Measurements from ENCODE around the gene HNRNPH3.
A peak's percentile ranks its signal among the peaks of the same experiment; 100 is the strongest.

The HNRNPH3 gene

DNA sequence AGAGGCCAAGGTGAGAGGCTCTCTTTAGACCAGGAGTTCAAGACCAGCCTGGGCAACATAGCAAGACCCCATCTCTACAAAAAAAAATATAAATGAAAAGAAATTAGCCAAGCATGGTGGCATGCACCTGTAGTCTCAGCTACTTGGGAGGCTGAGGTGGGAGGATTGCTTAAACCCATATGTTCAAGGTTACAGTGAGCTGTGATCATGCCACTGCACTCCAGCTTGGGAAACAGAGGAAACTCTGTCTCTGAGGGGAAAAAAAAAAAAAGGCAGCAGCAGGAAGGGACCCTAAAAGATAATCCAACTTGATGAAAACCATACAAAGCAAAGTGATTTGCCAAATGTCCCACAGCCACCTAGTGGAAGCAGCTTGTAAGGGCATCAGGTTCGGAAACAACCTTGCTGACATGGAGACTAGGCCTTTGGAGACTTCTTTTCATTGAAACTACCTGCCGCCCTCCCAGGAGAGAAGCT is 16.4 kb downstream of the HNRNPH3 start:
- no peak overlapping the region for H2AK5ac ChIP-seq (ENCODE audit: low read length)
- no peak overlapping the region for H2BK5ac ChIP-seq (ENCODE audit: low read depth, low read length, poor library complexity)
- no peak overlapping the region for H2BK12ac ChIP-seq (ENCODE audit: low read length)
- H3K14ac ChIP-seq (ENCODE audit: low read length), result no peak overlapping the region
- no peak overlapping the region for H3K4me2 ChIP-seq (ENCODE audit: low read length)
- no peaks in the 10 kb centered on the region for H3K79me1 ChIP-seq (ENCODE audit: low read length)
- H3K4me3 ChIP-seq (ENCODE audit: low read depth, low read length), result no peak overlapping the region
- no peak overlapping the region for H4K8ac ChIP-seq (ENCODE audit: low read depth, low read length)
- H3K4ac ChIP-seq (ENCODE audit: low read depth, low read length), result no peak overlapping the region
- H3K9ac ChIP-seq (ENCODE audit: low read length), result no peak overlapping the region
- H4K91ac ChIP-seq (ENCODE audit: low read depth, low read length), result no peak overlapping the region
- no peaks in the 10 kb centered on the region for H3K27me3 ChIP-seq (ENCODE audit: insufficient read depth, low read length)
- no peak overlapping the region for H2AFZ ChIP-seq (ENCODE audit: insufficient read depth, low read length, poor library complexity)
- H3K36me3 ChIP-seq (ENCODE audit: control insufficient read depth in 1 of 2, insufficient read depth in 2 of 2, low read length in 2 of 2), result peaks cover 11 to 29% of the 10 kb centered on the region in 2 experiments
- H3K79me2 ChIP-seq (ENCODE audit: control insufficient read depth, insufficient read depth, low read length, poor library complexity), result no peaks in the 10 kb centered on the region
- H4K12ac ChIP-seq (ENCODE audit: low read depth, low read length), result no peak overlapping the region
- no CpG with 5 or more reads among the region's 2 CpGs for WGBS (ENCODE audit: extremely low coverage, insufficient coverage, insufficient read length)
- H3K9me3 ChIP-seq (ENCODE audit: insufficient read depth, low read depth, low read length), result no peaks in the 10 kb centered on the region
- H2BK120ac ChIP-seq (ENCODE audit: insufficient read depth, low read length, poor library complexity), result no peak overlapping the region
- no peak overlapping the region for H3K27ac ChIP-seq (ENCODE audit: low read depth, low read length)
- DNase-seq, result peak; percentile 16 to 66
- no peak overlapping the region for H3K23ac ChIP-seq (ENCODE audit: low read length)
- H3K4me1 ChIP-seq (ENCODE audit: control insufficient read depth in 1 of 2, insufficient read depth in 2 of 2, low read length in 2 of 2), result no peaks in the 10 kb centered on the region
- no peak overlapping the region for H3K18ac ChIP-seq (ENCODE audit: low read length)

DNA sequence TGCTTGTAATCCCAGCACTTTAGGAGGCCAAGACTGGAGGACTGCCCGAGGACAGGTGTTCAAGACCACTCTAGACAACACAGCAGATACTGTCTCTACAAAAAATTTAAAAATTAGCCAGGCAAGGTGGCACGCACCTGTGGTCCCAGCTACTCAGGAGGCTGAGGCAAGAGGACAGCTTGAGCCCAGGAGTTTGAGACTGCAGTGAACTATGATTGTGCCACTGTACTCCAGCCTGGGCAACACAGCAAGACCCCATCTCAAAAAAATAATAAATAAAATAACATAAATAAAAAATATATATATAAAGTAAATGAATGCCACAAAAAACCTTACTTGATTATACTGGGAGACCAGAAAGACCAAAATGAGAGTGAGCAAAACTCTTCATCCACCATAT is 21.7 kb downstream of the HNRNPH3 start:
- Histone ChIP-seq H4K8ac (ENCODE audit: low read depth, low read length) (no peak overlapping the region), H3K79me2 (ENCODE audit: control insufficient read depth, insufficient read depth, low read length, poor library complexity) (no peaks in the 10 kb centered on the region), H3K9me3 (ENCODE audit: insufficient read depth, low read depth, low read length) (no peaks in the 10 kb centered on the region), H2AFZ (ENCODE audit: insufficient read depth, low read length, poor library complexity) (no peak overlapping the region), H2BK5ac (ENCODE audit: low read depth, low read length, poor library complexity) (no peak overlapping the region), H3K27me3 (ENCODE audit: insufficient read depth, low read length) (no peaks in the 10 kb centered on the region), H3K9ac (ENCODE audit: low read length) (no peak overlapping the region), H3K23ac (ENCODE audit: low read length) (no peak overlapping the region), H3K4me2 (ENCODE audit: low read length) (no peak overlapping the region), H2BK120ac (ENCODE audit: insufficient read depth, low read length, poor library complexity) (no peak overlapping the region), H3K18ac (ENCODE audit: low read length) (no peak overlapping the region), H3K79me1 (ENCODE audit: low read length) (no peaks in the 10 kb centered on the region), H3K36me3 (ENCODE audit: control insufficient read depth in 1 of 2, insufficient read depth in 2 of 2, low read length in 2 of 2) (peaks cover 13 to 42% of the 10 kb centered on the region in 2 experiments), H3K4me3 (ENCODE audit: low read depth, low read length) (no peak overlapping the region), H2AK5ac (ENCODE audit: low read length) (no peak overlapping the region), H3K4ac (ENCODE audit: low read depth, low read length) (no peak overlapping the region), H2BK12ac (ENCODE audit: low read length) (no peak overlapping the region), H4K91ac (ENCODE audit: low read depth, low read length) (no peak overlapping the region), H4K12ac (ENCODE audit: low read depth, low read length) (no peak overlapping the region), H3K27ac (ENCODE audit: low read depth, low read length) (no peak overlapping the region), H3K14ac (ENCODE audit: low read length) (no peak overlapping the region), H3K4me1 (ENCODE audit: control insufficient read depth in 1 of 2, insufficient read depth in 2 of 2, low read length in 2 of 2) (no peaks in the 10 kb centered on the region)
- no CpG with 5 or more reads among the region's 2 CpGs for WGBS (ENCODE audit: extremely low coverage, insufficient coverage, insufficient read length)
- no peak for DNase-seq

DNA sequence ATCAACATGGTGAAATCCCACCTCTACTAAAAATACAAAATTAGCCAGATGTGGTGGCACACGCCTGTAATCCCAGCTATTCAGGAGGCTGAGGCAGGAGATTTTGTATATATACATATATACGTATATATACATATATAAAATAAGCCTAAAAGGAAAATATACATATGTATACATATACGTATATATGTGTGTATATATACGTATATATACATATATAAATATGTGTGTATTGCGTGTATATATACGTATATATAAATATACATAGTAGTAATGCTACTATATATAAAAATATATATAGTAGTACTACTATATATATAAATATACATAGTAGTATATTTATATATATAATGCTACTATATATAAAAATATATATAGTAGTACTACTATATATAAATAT is 27.3 kb downstream of the HNRNPH3 start:
- H4K8ac ChIP-seq (ENCODE audit: low read depth, low read length), result no peak overlapping the region
- no peaks in the 10 kb centered on the region for H3K9me3 ChIP-seq (ENCODE audit: insufficient read depth, low read depth, low read length)
- peaks cover 18 to 28% of the 10 kb centered on the region in 2 experiments for H3K36me3 ChIP-seq (ENCODE audit: control insufficient read depth in 1 of 2, insufficient read depth in 2 of 2, low read length in 2 of 2)
- no peak overlapping the region for H2BK5ac ChIP-seq (ENCODE audit: low read depth, low read length, poor library complexity)
- no peak overlapping the region for H3K4me2 ChIP-seq (ENCODE audit: low read length)
- H2AFZ ChIP-seq (ENCODE audit: insufficient read depth, low read length, poor library complexity), result no peak overlapping the region
- no peak overlapping the region for H3K27ac ChIP-seq (ENCODE audit: low read depth, low read length)
- WGBS (ENCODE audit: extremely low coverage, insufficient coverage, insufficient read length), result no CpG with 5 or more reads among the region's 6 CpGs
- H3K27me3 ChIP-seq (ENCODE audit: insufficient read depth, low read length), result no peaks in the 10 kb centered on the region
- no peak overlapping the region for H3K18ac ChIP-seq (ENCODE audit: low read length)
- H3K23ac ChIP-seq (ENCODE audit: low read length), result no peak overlapping the region
- no peak overlapping the region for H2AK5ac ChIP-seq (ENCODE audit: low read length)
- H3K4me3 ChIP-seq (ENCODE audit: low read depth, low read length), result no peak overlapping the region
- H4K91ac ChIP-seq (ENCODE audit: low read depth, low read length), result no peak overlapping the region
- H3K79me1 ChIP-seq (ENCODE audit: low read length), result no peaks in the 10 kb centered on the region
- no peaks in the 10 kb centered on the region for H3K79me2 ChIP-seq (ENCODE audit: control insufficient read depth, insufficient read depth, low read length, poor library complexity)
- H3K14ac ChIP-seq (ENCODE audit: low read length), result no peak overlapping the region
- H3K4ac ChIP-seq (ENCODE audit: low read depth, low read length), result no peak overlapping the region
- no peak overlapping the region for H2BK120ac ChIP-seq (ENCODE audit: insufficient read depth, low read length, poor library complexity)
- H3K4me1 ChIP-seq (ENCODE audit: control insufficient read depth in 1 of 2, insufficient read depth in 2 of 2, low read length in 2 of 2), result no peaks in the 10 kb centered on the region
- no peak for DNase-seq
- H3K9ac ChIP-seq (ENCODE audit: low read length), result no peak overlapping the region
- H2BK12ac ChIP-seq (ENCODE audit: low read length), result no peak overlapping the region
- no peak overlapping the region for H4K12ac ChIP-seq (ENCODE audit: low read depth, low read length)

DNA sequence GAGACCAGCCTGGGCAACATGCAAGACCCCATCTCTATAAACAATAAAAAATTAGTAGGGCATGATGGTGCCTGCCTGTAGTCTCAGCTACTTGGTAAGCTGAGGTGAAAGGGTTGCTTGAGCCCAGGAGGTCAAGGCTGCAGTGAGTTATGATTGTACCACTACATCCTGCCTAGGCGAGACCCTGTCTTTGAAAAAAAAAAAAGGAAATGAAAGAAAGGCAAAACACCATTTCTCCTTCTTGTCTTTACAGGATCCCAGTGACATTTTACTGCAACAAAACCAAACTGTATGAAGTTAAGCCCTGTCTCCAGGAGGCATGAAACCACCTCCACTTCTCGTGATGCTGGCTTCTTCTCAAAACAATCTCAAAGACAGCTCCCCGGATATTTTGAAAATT is 30.7 kb downstream of the HNRNPH3 start:
- WGBS (ENCODE audit: extremely low coverage, insufficient coverage, insufficient read length), result no CpG with 5 or more reads among the region's 3 CpGs
- H3K79me2 ChIP-seq (ENCODE audit: control insufficient read depth, insufficient read depth, low read length, poor library complexity), result no peaks in the 10 kb centered on the region
- H3K4me1 ChIP-seq (ENCODE audit: control insufficient read depth in 1 of 2, insufficient read depth in 2 of 2, low read length in 2 of 2), result peaks cover 0 to 2% of the 10 kb centered on the region in 2 experiments
- no peak for DNase-seq
- no peak overlapping the region for H3K23ac ChIP-seq (ENCODE audit: low read length)
- H4K8ac ChIP-seq (ENCODE audit: low read depth, low read length), result no peak overlapping the region
- no peak overlapping the region for H2AK5ac ChIP-seq (ENCODE audit: low read length)
- no peaks in the 10 kb centered on the region for H3K27me3 ChIP-seq (ENCODE audit: insufficient read depth, low read length)
- no peak overlapping the region for H3K9ac ChIP-seq (ENCODE audit: low read length)
- H2BK12ac ChIP-seq (ENCODE audit: low read length), result no peak overlapping the region
- no peak overlapping the region for H2BK5ac ChIP-seq (ENCODE audit: low read depth, low read length, poor library complexity)
- no peak overlapping the region for H3K4me2 ChIP-seq (ENCODE audit: low read length)
- no peak overlapping the region for H2AFZ ChIP-seq (ENCODE audit: insufficient read depth, low read length, poor library complexity)
- no peak overlapping the region for H3K18ac ChIP-seq (ENCODE audit: low read length)
- H3K14ac ChIP-seq (ENCODE audit: low read length), result no peak overlapping the region
- H3K9me3 ChIP-seq (ENCODE audit: insufficient read depth, low read depth, low read length), result no peaks in the 10 kb centered on the region
- H4K91ac ChIP-seq (ENCODE audit: low read depth, low read length), result no peak overlapping the region
- H3K36me3 ChIP-seq (ENCODE audit: control insufficient read depth in 1 of 2, insufficient read depth in 2 of 2, low read length in 2 of 2), result peaks cover 16% of the 10 kb centered on the region in 2 experiments
- H3K4me3 ChIP-seq (ENCODE audit: low read depth, low read length), result no peak overlapping the region
- H2BK120ac ChIP-seq (ENCODE audit: insufficient read depth, low read length, poor library complexity), result no peak overlapping the region
- H3K27ac ChIP-seq (ENCODE audit: low read depth, low read length), result no peak overlapping the region
- H4K12ac ChIP-seq (ENCODE audit: low read depth, low read length), result no peak overlapping the region
- no peak overlapping the region for H3K4ac ChIP-seq (ENCODE audit: low read depth, low read length)
- no peaks in the 10 kb centered on the region for H3K79me1 ChIP-seq (ENCODE audit: low read length)
